CD4-positive, alpha-beta T cell treated with Interleukin-1 beta for 1 hour (primary cell): ENCODE measurements around the gene ATG9B.

Experiments
- DNase-seq, 2 donors: peaks; one replicate each; pipeline ENCODE4 v3.0.0-alpha.2; 2020 to 2022

ATG9B gene

DNA sequence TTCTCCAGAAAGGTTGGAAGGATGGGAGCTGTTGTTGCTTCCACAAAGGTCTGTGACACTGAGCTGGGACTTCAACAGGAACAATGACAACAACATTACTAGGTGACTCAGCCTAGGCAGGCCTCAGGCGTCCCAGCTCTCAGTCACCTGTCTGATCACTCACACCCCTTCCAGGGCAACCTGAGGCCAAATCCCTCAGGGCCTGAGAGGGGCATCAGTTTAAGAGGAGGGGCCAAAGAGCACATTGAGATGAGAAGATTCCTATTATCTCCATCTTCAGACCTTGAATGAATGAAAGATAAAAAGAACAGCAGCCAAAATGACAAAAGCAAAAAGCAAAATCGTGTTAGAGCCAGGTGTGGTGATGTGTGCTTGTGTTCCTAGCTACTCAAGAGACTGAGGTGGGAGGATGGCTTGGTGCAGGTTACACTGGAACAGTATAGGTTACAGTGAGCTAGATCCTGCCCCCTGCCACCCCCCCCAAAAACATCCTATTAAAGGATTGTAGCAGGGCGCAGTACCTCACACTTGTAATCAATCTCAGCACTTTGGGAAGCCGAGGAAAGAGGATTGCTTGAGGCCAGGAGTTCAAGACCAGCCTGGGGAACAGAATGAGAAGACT is at the start of gene ATG9B:
Gene ATG9B (minus strand): TSS at position 60 of the 622 bp plus-strand sequence. CDS start 71 bp downstream, outside the sequence.
- no peak for DNase-seq

- DNase-seq = no peak
Observed at GRCh38 chr7:151073990-151074389, 49.7 kb upstream of the ATG9B start.

DNA sequence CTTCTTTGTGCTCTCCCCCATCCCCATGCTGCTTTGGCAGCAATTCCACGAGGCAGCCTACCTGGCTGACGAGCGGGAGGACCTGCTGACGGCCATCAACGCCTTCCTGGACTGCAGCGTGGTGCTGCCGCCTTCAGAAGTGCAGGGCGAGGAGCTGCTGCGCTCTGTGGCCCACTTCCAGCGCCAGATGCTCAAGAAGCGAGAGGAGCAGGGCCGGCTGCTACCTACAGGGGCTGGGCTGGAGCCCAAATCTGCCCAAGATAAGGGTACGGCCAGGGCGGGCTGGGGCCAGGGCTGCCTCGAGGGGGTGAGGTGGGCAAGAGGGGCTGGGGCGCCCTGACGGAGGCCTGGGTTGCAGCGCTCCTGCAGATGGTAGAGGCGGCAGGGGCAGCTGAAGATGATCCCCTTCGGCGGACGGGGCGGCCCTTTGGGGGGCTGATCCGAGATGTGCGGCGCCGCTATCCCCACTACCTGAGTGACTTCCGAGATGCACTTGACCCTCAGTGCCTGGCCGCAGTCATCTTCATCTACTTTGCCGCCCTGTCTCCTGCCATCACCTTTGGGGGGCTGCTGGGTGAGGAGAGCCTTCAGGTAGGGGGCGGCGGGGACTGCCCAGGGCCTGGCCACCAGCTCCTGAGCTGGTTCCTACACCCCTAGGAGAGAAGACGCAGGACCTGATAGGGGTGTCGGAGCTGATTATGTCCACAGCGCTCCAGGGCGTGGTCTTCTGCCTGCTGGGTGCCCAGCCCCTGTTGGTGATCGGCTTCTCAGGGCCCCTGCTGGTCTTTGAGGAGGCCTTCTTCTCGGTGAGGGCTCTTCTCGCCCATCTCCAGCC is 47.0 kb upstream of the ATG9B start:
- no peak for DNase-seq

DNA sequence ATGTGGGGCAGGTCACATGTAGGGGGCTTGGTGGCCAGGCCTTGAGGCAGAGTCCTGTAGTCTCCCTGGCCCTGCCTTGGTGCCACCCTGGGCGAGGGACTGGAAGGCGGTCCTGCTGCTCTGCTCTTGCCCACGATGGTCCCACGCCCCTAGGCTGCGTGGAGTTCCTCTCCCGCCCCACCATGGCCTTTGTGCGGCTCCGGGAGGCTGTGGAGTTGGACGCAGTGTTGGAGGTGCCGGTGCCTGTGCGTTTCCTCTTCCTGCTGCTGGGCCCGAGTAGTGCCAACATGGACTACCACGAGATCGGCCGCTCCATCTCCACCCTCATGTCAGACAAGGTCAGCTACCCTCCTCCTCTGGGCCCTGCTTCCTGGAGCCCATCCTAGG is 46.3 kb upstream of the ATG9B start:
- DNase-seq = no peak

DNA sequence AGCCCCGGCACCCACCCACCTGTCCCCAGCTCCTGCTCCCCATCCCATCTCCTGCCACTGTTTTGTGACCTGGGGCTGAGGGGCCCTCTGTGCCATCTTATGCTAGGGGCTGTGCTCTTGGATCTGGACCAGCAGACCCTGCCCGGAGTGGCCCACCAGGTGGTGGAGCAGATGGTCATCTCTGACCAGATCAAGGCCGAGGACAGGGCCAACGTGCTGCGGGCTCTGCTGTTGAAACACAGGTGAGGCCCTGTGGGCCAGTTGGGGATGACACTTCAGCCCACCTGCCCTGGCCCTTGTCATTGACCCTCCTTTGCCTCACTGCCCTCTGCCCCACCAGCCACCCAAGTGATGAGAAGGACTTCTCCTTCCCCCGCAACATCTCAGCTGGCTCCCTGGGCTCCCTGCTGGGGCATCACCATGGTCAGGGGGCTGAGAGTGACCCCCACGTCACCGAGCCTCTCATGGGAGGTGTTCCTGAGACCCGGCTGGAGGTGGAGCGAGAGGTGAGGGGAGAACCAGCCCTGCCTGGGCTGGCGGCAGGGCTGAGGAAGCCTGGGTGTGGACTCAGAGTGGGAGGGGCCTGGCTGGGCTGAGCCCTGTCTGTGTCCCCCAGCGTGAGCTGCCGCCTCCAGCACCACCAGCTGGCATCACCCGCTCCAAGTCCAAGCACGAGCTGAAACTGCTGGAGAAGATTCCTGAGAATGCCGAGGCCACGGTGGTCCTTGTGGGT is 45.7 kb upstream of the ATG9B start:
- DNase-seq = no peak

DNA sequence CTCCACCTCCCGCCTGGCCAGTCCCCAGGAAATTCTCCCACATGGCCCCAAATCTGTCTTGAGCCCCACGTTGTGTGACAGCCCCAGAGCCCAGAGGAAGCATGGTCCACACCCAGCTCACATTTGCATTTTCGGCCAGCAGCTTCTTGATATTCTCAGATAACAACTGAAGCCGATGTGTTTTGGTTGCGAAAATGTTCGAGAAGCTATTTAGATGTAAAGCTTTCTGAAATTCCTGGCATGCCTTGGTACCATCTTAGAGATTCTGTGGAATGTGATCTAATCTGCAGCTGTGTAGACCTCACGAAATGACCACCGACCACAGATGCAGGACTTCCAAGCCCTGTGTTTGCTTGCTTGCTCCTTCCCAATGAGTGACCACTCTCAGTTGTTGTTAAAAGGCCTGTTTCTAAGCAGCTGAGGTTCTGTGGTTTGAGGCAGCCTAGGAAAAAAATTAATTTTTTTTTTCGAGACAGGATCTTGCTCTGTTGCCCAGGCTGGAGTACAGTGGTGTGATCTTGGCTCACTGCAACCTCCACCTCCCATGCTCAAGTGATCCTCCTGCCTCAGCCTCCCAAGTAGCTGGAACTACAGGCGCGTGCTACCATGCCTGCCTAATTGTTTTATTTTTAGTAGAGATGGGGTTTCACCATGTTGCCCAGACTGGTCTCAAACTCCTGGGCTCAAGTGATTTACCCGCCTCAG is 43.9 kb upstream of the ATG9B start:
- DNase-seq = no peak

DNA sequence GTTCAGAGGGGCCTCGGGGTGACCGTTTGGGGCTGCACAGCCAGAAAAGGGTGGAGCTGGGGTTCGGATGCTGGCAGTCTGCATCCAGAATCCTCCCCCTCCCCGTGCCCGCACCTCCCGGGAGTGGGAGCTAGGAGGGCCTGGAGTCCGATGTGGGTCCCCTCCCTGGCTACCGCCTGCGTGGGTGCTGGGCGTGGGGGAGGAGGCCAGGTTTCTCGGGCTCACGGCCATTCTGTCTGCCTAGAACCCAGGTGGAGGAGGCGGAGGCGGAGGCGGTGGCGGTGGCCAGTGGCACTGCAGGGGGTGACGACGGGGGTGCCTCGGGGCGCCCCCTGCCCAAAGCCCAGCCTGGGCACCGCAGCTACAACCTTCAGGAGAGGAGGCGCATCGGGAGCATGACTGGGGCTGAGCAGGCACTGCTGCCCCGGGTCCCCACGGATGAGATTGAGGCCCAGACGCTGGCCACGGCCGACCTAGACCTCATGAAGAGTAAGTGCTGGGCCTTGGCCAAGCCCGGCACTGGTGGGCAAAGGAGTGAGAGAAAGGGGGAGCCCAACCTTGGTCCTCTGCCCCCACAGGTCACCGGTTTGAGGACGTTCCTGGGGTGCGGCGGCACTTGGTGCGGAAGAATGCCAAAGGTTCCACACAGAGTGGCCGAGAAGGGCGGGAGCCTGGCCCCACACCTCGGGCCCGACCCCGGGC is 42.1 kb upstream of the ATG9B start:
- DNase-seq = no peak

DNA sequence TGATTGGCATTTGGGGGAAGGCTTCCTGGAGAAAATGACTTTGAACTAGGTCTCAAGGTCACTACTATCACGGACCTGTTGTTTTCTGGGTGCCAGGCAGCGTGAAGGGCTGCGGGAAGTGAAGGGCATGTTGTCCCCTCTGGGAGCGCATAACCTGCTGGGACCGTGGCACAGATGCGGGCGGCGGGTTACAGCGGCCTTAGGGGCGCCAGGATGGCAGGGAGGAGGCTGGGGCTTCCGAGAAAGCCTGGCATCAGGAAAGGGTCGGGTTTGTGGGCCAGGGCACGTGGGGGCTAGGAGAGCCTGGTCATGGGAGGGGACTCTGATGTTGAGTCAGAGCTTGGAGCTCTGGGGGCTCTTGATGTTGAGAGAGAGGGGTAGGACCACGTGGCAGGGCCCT is 41.2 kb upstream of the ATG9B start:
- no peak for DNase-seq

DNA sequence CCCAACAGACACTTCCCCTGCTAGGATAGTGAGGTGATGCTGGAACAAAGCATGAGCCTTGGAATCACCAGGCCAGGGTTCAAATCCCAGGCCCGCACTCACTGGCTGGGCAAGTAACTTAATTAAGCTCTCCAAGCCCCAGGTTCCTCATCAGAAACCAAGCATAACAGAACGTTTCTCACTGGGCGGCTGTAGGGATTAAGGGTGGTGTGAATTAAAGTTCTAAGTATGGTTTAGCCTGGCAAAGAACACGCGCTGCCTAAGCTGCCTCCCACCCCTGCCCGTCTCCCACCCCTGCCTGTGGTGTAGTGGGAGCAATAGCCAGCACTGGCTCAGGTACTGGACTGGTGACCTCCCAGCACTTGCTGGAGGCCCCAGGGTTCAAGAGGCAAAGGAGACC is 40.7 kb upstream of the ATG9B start:
- no peak for DNase-seq

DNA sequence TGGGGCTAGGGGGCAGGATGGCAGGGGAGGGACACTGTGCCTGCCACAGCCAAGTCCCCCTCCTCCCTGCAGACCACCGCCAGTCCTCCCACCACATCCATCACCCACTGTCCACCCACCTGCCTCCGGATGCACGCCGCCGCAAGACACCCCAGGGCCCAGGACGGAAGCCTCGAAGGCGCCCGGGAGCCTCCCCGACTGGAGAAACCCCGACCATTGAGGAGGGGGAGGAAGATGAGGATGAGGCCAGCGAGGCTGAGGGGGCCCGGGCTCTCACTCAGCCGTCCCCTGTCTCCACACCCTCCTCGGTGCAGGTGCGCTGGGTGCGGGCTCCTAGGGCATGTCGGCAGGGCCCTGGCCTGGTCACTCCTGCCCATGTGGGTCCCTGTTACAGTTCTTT is 40.2 kb upstream of the ATG9B start:
- no peak for DNase-seq

GRCh38 chr7:151063212-151063561 is 38.9 kb upstream of the ATG9B start:
- DNase-seq = no peak

GRCh38 chr7:151062399-151063211 is 38.3 kb upstream of the ATG9B start:
- DNase-seq = no peak

DNA sequence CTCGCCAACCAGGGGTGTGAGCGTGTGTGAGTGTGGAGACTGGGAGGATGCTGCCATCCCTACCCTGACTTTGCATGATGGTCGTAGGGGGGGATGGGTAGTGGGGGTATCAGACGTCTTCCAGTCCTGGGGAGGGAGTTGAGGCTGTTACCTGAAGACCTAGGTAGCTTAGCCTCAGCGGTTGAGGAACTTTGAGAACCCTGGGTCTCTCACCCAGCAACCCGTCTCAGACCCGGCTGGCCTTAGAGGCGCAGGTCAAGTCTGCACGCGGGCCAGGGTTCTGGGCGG is 37.8 kb upstream of the ATG9B start:
- DNase-seq = no peak

- DNase-seq = no peak
Observed at GRCh38 chr7:151061213-151062110, 37.2 kb upstream of the ATG9B start.

DNA sequence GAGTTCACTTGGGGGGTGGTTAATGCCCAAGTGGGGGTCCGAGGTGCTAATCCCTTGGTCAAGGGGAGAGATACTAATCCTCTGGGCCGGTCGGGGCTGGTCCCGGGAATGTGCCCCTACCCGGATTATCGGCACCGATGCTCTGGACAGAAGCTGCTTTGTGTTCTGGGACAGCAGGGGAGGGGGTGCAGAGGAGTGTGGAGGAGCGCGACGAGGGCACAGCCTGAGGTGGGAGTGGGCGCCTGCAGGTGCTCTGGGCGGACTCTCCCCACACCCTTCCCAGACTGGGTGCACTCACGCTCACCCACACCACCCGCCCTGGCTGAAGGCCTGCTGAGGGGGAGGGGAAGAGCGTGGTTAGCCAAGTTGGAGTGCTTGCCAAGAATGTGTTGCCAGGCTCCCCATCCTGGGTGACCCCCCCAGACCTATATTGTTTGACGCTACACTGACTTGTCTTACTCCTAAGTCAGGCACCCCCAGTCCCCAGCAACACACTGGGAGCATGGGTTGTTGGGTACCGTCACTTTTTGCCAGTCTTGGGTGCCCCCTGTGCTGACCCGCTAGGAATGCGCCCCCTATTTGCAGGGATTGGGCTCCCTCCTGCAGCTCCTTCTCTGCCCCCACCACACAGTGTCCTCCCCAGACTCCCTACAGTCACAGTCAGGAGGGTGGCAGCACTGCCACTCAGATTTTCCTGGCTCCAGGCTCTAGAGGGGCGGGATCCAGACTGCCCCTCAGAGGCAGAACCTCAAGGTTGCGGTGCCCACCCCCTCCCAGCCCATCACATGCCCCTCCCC is 36.3 kb upstream of the ATG9B start:
- no peak for DNase-seq

DNA sequence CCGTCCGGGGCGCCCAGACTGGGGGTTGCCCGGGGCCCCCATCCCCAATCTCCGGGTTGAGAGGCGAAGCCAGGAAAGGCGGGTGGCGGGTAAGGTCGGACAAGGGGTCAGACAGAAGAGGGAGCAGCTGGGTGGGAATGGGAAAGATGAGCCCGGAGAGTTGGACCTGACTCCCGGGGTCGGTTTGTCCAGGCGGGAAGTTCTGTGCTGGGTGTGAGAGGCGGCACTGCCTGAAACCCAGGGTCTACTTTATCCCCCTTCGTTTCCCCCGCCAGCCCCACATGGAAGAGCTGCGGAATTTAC is 35.8 kb upstream of the ATG9B start:
- DNase-seq = no peak

DNA sequence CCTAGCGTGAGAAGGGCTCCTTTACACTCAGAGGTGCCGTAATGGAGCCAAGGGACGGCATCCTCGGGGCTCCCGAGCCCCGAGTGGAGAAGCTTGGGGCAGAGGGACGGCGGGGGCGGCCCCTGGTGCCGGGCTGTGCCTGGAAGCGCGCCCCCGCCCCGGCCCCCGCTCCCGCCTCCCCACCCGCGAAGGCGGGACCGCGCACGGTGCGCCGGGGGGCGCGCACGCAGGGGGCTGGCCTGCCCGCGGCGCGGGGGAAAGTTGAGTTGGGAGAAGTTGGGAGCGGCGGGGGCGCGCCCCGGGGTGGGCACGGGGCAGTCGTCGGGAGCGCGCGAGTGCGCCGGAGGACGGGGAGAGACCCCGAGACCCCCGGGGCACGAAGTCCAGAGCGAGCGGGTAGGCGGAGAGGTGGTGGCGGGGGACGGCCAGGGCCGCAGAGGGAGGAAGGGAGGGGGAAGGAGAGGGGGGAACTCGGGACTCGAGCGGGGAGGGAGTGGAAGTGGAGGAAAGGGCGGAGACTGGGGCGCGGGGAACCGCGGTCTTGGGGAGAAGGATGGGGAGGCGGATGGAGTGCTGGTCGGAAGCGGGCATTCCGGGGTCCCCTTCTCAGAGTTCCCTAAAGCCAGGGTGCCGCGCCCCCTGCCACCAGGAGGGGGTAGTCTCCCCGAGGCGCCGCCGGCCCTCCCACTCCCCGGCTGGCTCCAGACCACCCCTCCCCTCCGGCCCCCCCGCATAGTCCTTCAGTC is 35.2 kb upstream of the ATG9B start, which contains the start of gene SLC4A2:
Gene SLC4A2 (plus strand): TSS at position 223 of the 746 bp plus-strand sequence. CDS start 2,399 bp downstream, outside the sequence.
- DNase-seq = peak; percentile 69 to 72

DNA sequence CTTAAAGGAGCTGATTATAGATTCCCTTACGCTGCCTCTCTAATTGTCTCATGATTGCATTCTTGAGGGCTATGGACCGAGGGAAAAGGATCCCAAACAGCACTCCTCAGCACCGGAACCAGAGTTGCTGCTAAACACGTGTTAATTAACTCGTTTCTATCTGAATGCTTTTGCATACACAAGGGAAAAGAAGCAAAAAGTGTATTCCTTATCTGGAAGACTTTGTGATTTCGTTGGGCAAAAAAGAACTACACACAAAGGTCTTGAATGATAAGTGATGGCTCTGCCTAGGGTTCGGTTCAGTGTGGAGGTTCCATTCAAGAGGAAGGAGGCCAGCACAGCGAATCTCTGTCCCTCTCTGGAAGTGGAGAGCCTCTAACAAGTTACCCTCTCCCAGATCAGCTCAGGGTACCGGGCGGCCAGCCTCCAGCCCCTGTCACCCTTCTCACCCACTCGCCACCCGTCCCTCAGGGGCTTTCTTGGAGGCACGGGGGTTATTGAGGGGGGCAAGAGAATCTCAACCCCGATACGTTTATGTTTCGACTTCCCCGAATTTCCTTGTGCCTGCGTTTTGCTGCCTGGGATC is 34.6 kb upstream of the ATG9B start:
- DNase-seq = peak in 1 of 2 donors; percentile 15
